ENCODE measurements around the gene NRG3.

DNA sequence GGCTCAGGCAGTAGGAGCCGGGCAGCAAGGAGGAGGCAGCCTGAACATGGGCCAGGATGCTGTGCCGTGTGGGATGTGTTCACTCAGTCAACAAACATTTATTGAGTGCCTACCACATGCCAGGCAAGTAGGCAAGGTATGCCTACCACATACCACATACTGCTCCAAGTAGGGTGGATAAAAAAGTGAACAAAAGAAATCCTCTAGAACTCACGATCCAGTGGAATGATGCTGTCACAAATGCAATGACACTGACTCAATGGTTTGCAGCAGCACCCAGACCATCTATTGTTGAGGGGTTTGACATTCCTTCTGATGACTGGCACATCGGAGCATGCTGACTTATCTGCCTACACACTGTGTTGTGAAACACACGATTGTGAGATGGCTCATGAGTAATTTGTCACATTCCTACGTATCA is 413.5 kb downstream of the NRG3 start:
- TF ChIP-seq, protein P1, sequence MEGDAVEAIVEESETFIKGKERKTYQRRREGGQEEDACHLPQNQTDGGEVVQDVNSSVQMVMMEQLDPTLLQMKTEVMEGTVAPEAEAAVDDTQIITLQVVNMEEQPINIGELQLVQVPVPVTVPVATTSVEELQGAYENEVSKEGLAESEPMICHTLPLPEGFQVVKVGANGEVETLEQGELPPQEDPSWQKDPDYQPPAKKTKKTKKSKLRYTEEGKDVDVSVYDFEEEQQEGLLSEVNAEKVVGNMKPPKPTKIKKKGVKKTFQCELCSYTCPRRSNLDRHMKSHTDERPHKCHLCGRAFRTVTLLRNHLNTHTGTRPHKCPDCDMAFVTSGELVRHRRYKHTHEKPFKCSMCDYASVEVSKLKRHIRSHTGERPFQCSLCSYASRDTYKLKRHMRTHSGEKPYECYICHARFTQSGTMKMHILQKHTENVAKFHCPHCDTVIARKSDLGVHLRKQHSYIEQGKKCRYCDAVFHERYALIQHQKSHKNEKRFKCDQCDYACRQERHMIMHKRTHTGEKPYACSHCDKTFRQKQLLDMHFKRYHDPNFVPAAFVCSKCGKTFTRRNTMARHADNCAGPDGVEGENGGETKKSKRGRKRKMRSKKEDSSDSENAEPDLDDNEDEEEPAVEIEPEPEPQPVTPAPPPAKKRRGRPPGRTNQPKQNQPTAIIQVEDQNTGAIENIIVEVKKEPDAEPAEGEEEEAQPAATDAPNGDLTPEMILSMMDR (IDR thresholded peaks at IDR 0.05; ENCODE audit: low read depth, low read length, poor library complexity, severe bottlenecking), result no peak
- TF ChIP-seq EZH2phosphoT487 (IDR thresholded peaks at IDR 0.05; ENCODE audit: borderline replicate concordance, low read length), result no peak

Measured in DOHH2 (cell line).